Stimulated activated CD8-positive, alpha-beta memory T cell treated with anti-CD3 and anti-CD28 coated beads, Interleukin-15, amount 100 ng/mL, for 1 hour (primary cell): Measurements from ENCODE around the gene IRS2.

Source experiments
- DNase-seq: peaks from one replicate; pipeline ENCODE4 v3.0.0-alpha.2; 2020; ENCODE audit warnings: low read depth

IRS2 gene

DNA sequence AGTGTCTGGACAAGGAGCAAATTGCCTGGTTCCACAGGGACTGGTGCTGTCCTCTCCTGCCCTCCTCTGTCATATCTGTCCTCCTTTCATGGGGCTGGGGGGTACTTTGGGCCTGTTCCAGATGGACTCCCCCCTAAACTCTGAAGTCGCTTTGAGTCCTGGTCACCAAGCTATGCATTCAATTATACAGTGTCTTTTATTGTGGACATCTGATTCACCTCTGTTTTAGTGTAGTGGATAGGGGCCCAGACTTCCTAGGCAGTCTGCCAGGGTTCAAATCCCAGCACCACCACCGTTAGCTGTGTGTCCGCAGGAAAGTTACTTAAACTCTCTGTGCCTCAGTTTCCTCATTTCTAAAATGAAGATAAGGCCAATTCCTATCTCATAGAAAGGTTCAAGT is 21.0 kb upstream of the IRS2 start:
- DNase-seq: no peak

DNA sequence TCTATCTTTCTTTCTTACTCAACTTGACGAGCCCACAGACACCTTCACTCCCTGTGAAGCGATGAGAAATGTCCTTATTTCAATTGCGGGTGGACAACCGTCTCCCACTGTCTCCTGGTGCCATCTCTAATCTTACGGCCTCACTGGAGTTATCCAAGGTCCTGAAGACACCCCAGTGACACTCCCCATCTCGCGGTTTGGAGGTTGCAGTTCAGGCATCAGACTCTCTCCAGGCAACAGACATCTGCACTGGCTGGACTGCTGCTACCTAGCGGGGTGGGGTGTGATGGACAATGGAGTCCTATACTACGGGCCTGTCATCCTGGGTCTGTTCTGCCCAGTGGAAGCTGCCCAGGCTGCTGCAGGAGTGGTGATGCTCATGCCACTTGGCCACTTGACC is 18.3 kb upstream of the IRS2 start:
- DNase-seq: no peak

DNA sequence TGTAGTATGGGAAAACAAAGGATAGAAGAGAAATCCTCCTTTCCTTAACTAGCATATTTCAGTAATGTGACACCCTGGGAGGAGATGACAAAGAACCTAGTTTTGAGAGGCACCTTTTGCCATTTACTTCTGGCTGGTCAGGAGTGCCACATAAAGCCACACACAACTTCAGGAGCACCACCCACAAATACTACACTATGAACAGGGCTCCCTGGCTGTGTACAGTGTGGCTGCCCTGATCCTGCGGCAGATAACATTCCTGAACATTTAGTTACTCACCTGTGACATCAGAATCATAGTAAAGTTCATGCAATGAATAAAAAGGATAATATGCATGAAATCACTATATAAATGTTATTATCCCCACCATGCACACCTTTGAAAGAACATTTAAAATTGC is 17.4 kb upstream of the IRS2 start:
- no peak for DNase-seq

DNA sequence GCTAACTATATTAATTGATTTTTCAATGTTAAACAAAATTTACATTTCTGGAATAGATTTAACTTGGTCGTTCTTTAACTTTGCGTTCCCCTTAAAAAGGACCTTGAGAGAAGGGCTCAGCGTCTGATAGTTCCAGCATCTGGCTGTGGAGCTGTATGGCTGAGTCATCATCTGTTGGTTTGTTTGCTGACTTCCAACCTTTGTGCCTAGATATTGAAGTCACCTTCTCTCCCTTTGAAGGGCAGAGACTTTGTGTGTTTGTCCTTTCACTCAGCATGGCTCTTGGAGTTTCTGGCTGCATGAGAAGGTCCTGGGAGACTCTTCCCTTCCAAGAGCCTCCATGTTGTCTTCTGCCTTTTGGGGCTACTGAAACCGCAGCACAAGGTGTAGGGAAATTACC is 16.6 kb upstream of the IRS2 start:
- no peak for DNase-seq

DNA sequence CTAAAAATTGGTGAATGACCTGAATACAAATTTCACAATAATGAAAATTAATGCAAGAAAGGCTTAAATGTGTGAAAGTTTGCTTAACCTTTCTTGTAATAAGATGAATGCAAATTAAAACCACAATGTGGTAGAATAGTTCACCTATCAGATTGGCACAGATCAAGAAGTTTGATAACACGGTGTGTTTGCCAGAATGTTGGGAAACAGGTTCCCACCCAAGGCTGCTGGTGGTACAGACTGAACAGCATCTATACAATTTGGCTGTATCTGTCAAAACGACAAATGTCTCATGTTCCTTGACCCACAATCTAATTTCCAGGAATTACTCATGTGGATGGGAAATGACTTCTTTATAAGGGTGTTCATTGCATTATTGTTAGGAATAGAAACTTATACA is 8.6 kb upstream of the IRS2 start:
- DNase-seq: no peak

DNA sequence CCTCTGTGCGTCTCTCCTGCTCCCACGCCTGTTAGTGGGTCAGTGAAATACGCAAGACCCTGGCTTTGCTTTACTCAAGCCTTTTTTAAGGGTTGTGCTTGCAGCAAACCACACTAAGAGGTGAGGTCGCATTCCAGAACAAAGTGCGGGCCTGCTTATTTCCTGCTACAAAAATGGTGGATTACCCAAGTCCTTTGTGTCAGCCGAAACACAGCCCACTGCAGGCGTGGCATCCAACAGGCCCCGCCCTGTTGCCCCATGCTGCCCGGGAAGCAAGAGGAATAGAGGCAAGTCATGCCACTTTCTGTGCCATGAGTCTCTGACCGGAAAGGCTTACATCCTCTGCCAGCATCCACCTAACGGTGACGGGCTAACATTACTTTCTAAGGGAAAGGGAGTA is 7.7 kb upstream of the IRS2 start:
- DNase-seq: no peak

DNA sequence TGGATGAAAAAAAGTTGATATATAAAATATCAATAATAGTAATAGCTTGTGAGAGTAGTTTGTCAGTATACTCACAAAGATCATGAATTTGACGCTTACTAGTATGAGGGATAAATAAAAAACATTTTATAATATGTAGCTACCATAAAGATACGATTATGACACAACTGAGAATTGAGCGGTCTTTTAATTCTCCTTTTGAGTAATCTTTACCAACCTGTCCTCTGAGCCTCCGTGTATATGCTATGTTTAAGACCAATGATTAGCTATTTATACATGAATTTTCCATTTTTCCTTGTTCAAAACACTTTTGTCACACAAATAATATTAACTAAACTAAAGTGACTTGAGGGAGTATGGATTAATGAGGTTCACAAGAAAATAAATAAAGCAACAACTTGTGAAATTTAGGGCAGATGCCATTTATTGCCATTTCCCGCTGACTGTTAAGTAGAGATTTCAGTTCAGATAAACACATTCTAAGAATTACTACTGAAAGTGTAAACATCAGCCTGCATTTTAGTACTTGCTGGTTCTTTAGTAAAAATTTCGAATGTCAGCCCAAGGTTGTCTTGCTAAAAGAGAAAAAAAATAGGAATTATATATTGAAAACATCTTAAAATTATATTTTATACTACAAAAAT is 6.2 kb upstream of the IRS2 start:
- DNase-seq: no peak

DNA sequence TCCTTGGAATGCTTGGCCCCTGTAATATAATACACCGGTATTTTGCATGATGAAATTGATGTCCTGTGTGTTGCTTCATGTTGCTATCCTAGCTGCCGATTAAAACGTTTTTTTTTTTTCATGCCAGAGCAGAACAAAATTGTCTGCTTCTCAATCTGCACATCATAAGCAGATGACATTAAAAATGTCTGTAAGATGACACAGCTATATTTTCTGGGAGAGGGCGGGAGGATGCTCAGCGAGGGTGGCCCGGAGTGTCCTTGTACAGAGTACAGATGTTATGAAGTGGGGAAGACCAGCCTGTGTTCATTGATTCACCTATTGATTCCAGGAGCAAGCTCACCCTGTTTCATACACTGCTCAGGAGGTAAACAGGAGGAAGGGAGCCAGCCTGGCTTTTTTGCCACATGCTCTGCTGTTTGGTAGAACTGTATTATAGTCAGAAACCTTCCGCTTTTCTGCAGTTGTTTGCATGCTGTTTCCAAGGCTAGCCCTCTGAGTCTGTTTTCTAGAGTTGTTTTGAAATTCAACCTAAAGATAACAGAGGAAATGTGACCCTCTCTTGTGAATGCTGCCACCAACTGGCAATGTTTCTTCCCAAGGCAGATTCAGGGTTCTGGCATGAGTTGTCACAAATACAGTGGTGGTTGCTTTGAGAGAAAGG is 4.7 kb upstream of the IRS2 start:
- no peak for DNase-seq

DNA sequence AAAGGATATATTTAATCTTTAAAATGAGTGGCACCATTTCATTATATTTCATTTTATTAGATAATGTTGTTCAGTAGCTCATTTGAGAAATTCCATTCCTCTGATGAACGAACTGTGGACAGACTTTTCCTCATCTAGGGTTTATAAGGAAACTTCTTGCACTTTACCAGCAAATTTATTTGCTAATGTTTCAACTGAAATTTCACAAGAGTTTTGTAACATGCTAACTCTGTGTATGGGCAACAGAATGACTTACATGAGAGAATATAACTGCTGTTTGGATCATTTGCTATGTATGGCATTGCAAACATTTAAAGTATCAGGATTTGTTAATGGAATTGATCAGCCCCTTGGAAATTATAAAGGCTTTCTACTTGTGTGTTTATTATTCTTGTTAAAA is 3.7 kb upstream of the IRS2 start:
- no peak for DNase-seq

DNA sequence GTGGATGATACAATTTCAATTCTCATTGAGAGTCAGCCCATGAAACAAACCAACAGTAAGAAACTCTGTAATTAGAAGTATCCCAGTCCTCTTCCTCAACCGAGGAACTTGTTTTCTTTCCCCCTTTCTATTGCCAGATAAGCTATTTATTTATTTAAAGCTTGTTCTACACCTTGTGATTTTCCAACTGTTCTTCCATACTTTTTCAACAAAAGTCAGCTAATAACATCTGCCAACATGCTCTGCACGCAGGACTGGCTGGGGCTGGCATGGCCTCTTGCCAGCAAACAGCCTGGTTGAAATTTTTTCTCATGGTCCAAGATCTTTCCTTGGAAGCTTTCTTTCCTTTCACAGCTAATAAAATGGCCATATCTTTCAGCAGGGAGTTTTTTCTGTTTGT is 2.9 kb upstream of the IRS2 start:
- no peak for DNase-seq

DNA sequence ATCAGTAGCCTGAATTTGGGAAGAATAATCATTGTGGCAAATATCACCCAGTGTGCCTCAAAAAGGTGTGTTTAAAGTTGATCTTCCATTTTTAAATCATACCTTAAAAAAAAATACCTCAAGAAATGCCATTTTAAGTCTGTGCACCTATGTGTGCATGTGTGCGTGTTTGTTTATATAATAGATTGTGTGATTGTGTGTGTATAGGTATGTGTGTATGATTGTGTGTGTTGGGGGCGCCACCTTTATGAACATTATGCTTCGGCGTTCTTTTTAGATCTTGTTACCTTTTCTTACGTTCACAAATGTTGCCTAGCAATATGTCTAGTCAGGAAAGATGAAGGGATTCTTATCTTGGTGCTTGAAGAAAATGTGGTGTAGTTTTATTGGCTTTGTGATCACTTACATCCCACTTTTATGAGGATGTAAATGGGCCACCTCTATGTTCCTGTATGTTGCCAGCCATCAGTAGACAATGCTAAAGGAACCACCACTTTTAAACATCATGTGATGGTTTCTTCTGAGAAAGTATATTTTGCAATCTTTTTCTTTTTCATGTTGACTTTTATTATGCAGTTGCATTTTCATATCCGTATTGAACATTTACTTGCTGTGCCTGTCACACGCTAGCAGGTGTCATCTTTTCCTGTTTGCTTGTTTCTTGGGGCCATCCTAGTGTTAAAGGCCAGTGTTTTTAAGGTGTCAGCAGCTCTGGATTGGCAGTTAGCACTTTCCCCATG is 2.2 kb upstream of the IRS2 start:
- DNase-seq: no peak

DNA sequence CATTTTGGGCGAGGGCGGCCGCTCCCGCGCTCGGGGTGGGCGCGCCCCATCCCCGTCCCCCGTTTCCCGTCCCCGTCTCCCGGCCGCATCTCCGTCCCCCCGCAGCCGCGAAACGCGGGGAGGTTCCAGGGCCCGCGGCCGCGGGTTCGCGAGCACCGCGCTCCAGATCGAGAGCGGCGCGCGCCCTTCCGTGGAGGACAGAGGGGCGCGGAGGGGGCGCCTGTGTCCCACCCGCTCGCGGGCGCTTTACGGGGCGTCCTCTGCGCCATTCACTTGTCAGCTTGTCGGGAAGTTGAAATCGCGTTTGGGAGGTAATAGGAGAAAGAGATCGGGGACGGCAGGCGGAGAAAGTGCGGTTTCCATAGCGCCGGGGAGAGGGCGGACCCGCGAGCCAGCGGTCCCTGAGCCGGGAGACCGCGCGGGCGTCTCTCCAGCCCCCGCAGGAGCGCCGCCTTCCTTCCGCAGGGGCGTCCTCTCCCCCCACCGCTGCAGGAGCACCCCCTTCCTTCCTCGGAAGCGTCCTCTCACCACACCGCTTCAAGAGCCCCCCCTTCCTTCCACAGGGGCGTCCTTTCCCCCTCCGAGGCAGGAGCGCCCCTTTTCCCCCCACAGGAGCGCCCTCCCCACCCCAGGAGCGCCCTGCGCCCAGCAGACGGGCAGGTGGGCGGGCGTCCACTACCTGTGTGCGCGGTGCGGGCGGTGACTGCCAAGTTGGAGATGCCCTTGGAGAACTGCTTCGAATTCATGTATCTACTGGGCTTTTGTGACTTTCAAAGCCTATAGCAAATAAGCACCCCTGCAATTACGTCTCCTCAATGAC is 962 bp upstream of the IRS2 start:
- DNase-seq: no peak

DNA sequence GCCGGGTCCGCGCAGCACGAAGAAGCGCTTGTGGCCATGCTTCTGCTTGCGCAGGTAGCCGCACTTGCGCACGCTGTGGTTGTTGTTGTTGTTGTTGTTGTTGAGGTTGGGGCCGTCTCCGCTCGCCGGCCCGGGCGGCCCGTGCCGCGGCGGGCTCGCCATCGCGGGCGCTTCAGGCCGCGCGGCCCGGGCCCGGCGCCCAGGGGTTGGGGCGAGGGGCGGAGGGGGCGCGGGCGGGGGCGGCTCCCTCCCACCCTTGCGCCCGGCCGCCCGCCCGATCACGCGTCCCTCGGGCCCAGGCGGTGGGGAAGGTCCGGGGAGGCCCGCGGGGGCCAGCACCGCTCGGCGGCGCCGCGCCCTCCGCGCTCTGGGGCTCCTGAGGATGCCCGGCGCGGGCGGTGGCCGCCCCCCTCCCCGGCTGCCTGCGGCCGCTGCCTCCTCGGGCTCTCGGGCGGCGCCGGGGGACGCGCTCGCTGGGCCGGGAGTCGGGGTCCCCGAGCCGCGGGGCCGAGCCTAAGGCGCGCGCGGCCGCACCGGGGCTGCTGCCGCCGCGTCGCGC is 412 bp downstream of the IRS2 start:
- no peak for DNase-seq

DNA sequence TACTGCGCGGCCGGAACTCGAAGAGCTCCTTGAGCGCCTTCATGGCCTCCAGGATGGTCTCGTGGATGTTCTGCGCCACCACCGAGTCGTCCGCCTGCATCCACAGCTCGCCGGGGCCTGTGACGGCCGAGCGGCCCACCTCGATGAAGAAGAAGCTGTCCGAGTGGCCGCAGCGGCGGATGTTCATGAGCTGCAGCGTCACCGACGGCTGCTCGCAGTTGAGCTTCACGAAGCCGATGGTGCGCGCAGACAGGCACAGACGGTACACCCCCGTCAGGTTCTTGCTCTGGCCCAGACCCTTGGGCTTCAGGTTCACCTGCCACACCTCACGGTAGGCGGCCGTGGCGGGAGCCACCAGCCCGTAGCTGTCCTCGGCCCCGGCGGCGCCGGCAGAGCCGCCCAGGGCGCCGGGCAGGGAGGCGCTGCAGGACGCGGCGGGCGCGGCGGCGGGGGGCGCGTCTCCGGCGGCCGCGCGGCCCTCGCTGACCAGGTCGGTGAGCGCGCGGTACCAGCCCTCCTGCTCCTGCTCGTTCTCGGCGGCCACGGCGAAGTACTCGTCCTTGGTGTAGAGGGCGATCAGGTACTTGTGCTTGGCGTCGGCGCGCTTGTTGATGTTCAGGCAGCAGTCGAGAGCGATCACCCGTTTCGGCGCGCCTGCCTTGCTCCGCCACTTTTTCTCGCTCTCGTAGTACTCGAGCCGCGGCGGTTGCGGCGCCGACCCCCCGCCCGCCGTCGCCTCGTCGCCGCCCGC is 1.1 kb downstream of the IRS2 start:
- no peak for DNase-seq

DNA sequence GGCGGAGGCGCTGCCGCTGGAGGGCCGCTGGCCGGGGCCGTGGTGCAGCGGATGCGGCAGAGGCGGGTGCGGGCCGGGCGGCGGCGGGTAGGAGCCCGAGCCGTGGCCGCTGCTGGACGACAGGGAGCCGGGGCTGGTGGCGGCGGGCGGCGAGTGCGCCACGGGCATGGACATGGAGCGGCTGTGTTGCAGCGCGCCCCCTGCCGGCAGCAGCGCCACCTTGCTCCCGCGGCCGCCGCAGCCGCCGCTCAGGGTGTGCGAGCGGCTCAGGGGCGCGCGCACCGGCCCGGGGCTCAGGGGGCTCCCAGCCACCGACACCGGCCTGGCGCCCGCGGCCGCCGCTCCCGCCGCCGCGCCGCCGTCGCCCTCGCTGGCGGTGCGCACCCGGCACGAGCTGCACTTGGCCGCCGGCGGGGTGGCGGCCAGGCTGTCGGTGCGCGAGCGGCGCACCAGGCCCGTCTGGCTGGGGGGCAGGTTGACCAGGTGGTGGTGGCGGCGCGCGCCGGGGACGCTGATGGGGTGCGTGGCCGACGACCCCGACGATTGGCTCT is 1.7 kb downstream of the IRS2 start:
- no peak for DNase-seq

DNA sequence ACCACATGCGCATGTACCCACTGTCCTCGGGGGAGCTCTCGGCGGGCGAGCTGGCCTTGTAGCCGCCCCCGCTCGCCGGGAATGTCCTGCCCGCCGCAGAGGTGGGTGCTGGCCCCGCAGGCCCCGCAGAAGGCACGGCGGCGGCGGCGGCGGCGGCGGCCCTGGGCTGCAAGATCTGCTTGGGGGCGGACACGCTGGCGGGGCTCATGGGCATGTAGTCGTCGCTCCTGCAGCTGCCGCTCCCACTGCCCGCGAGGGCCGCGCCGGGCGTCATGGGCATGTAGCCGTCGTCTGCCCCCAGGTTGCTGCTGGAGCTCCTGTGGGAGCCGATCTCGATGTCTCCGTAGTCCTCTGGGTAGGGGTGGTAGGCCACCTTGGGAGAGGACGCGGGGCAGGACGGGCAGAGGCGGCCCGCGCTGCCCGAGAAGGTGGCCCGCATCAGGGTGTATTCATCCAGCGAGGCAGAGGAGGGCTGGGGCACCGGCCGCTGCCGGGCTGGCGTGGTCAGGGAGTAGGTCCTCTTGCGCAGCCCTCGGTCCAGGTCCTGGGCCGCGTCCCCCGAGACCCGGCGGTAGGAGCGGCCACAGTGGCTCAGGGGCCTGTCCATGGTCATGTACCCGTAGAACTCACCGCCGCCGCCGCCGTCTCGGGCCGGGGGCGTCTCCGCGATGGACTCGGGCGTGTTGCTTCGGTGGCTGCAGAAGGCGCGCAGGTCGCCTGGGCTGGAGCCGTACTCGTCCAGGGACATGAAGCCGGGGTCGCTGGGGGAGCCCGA is 2.4 kb downstream of the IRS2 start:
- DNase-seq: no peak

DNA sequence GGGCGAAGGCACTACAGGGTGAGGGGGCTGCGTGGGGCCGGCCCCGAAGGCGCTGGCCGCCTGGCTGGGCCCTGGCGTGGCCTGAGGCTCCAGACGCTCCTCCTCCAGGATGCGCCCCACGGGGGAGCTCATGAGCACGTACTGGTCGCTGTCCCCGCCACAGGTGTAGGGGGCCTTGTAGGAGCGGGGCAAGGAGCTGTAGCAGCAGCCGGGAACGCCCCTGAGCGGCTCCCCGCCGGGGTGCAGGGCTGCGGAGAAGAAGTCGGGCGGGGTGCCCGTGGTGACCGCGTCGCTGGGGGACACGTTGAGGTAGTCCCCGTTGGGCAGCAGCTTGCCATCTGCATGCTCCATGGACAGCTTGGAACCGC is 3.0 kb downstream of the IRS2 start:
- no peak for DNase-seq

DNA sequence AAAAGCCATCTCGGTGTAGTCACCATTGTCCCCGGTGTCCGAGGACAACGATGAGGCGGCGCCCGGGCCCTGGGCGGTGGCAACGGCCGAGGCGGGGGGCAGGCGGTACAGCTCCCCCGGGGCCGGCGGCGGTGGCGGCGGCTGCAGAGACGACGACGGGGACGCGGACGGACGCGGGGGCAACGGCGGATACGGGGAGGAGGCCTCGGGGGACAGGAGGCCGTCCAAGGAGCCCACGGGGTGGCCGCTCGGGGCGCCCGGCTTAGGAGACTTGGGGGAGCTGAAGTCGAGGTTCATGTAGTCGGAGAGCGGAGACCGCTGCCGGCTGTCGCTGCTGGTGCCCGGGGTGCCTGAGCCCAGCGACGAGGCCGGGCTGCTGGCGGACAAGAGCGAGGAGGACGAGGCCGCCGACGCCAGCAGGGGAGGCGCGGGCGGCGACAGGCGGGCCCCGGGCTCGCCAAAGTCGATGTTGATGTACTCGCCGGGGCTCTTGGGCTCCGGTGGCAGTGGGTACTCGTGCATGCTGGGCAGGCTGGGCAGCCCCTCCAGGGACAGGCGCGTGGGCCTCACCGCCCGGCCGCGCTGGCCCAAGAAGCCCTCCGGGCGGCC is 3.5 kb downstream of the IRS2 start:
- no peak for DNase-seq

DNA sequence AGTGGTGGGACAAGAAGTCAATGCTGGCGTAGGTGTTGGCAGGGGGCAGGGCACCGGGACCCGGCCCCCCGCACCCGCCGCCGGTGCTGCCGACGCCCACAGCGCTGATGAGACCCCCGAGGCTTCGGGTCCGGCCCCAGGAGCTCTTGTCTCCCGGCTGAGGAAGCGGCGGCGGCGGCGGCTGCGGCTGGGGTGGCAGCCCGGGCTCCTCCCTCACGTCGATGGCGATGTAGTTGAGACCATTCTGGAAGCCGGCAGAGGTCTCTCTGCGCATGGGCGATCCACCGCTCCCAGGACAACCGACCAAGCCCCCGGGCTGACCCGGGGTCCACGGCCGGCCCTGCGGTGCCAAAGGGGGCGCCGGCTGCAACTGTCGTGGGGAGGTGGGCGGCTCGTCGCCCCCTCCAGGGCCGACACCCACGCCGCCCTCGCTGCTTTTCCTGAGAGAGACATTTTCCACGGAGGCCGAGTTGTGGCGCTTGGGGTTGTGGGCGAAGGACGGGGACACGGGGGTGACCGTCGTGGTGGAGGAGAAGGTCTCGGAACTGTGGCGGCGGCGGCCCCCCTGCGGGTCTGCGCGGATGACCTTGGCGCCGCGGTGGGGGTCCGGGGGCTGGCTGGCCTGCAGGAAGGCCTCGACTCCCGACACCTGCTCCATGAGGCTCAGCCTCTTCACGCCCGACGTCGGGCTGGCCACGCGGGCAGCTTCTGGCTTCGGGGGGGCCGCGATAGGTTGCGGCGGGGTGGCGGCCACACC is 4.1 kb downstream of the IRS2 start:
- DNase-seq: no peak
